Measurements from ENCODE around the gene RHOT1.

DNA sequence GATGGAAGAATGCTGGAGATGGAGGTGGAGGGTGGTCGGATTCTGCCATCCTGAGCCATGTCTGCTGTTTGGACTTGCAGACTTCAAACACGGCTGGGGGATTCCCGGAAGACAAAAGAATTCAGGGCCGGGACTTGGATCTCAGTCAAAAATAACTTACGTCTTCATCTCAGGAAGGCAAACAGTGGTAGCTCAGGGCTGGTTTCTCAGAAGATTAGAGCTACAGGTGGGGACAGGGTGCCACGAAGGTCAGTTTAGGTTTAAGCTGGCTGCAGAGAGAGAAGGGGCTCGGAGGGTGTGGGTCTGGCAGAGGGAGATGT lies 119.1 kb downstream of the RHOT1 start:
- no peak for TF ChIP-seq POLR2A (IDR thresholded peaks at IDR 0.05; ENCODE audit: low read length)
- no peak for TF ChIP-seq GATA1 (IDR thresholded peaks at IDR 0.05; ENCODE audit: low read depth, low read length)
